Bone marrow (tissue), 2 donors: ENCODE results near the gene MAP3K15.
A peak's percentile ranks its signal among the peaks of the same experiment; 100 is the strongest.

ENCODE experiments used
- DNase-seq, 2 donors: peaks; one replicate each; lab custom pipeline; 2025; lab: John Stamatoyannopoulos, UW

The MAP3K15 gene

GRCh38 chrX:19403696-19404095 lies 111.6 kb downstream of the MAP3K15 start:
- DNase-seq: no peak

- no peak for DNase-seq
Observed at GRCh38 chrX:19392703-19393102, 122.6 kb downstream of the MAP3K15 start.

GRCh38 chrX:19392078-19392477 lies 123.2 kb downstream of the MAP3K15 start:
- no peak for DNase-seq

GRCh38 chrX:19389227-19389845 lies 126.0 kb downstream of the MAP3K15 start:
- DNase-seq: no peak

- DNase-seq: no peak
Observed at GRCh38 chrX:19388741-19389140, 126.6 kb downstream of the MAP3K15 start.

GRCh38 chrX:19388064-19388679 lies 127.1 kb downstream of the MAP3K15 start:
- DNase-seq: no peak

- no peak for DNase-seq
Observed at GRCh38 chrX:19386679-19387078, 128.6 kb downstream of the MAP3K15 start.

GRCh38 chrX:19382555-19383145 lies 132.7 kb downstream of the MAP3K15 start:
- peak; percentile 1 to 5 for DNase-seq

GRCh38 chrX:19381326-19381725 lies 134.0 kb downstream of the MAP3K15 start:
- no peak for DNase-seq

GRCh38 chrX:19377799-19378198 lies 137.5 kb downstream of the MAP3K15 start:
- no peak for DNase-seq

GRCh38 chrX:19375546-19375945 lies 139.8 kb downstream of the MAP3K15 start:
- DNase-seq: no peak

- peak in 1 of 2 donors; percentile 0 for DNase-seq
Observed at GRCh38 chrX:19373351-19373891, 141.9 kb downstream of the MAP3K15 start.

- no peak for DNase-seq
Observed at GRCh38 chrX:19372547-19373331, 142.6 kb downstream of the MAP3K15 start.

GRCh38 chrX:19372170-19372546 lies 143.2 kb downstream of the MAP3K15 start:
- DNase-seq: peak; percentile 1 to 46

- DNase-seq: no peak
Observed at GRCh38 chrX:19370061-19370460, 145.2 kb downstream of the MAP3K15 start.

GRCh38 chrX:19368576-19368975 lies 146.7 kb downstream of the MAP3K15 start:
- no peak for DNase-seq

GRCh38 chrX:19361701-19362100 lies 153.6 kb downstream of the MAP3K15 start:
- DNase-seq: no peak

GRCh38 chrX:19360903-19361302 lies 154.4 kb downstream of the MAP3K15 start:
- DNase-seq: no peak

- DNase-seq: no peak
Observed at GRCh38 chrX:19358521-19358920, 156.8 kb downstream of the MAP3K15 start.

- DNase-seq: no peak
Observed at GRCh38 chrX:19354625-19355024, 160.7 kb downstream of the MAP3K15 start.

GRCh38 chrX:19350941-19351384 lies 164.3 kb downstream of the MAP3K15 start:
- peak in 1 of 2 donors; percentile 45 for DNase-seq

GRCh38 chrX:19349264-19349663 lies 166.0 kb downstream of the MAP3K15 start:
- no peak for DNase-seq
